ENCODE results near the gene ABCG8.

Gene ABCG8

GRCh38 chr2:43838560-43839267 lies at the start of gene ABCG8, which contains the start of gene ABCG5:
Gene ABCG8 (plus strand): TSS chr2:43838971. CDS start chr2:43839054, 83 bp downstream.
Gene ABCG5 (minus strand): TSS chr2:43838839. CDS start chr2:43838679, 160 bp downstream.
- no peak for TF ChIP-seq MAX (IDR thresholded peaks at IDR 0.05; ENCODE audit: low read depth, low read length)
- DNase-seq (ENCODE audit: low read depth): no peak
- H3K4me3 ChIP-seq (ENCODE audit: low read depth, low read length): no peak within 1 kb of the TSS

GRCh38 chr2:43790147-43790546 lies 48.6 kb upstream of the ABCG8 start:
- no peak for DNase-seq (ENCODE audit: low read depth)
- TF ChIP-seq MYC (IDR thresholded peaks at IDR 0.05; ENCODE audit: low read depth, low read length) (no peak), CTCF (IDR thresholded peaks at IDR 0.05; ENCODE audit: low read depth, low read length) (no peak), MAX (IDR thresholded peaks at IDR 0.05; ENCODE audit: low read depth, low read length) (no peak), POLR2A (IDR thresholded peaks at IDR 0.05; ENCODE audit: extremely low read depth, insufficient read length) (no peak)
- no peak overlapping the region for H3K4me3 ChIP-seq (ENCODE audit: low read depth, low read length)

- DNase-seq (ENCODE audit: low read depth): no peak
- no peak overlapping the region for H3K4me3 ChIP-seq (ENCODE audit: low read depth, low read length)
- TF ChIP-seq MYC (IDR thresholded peaks at IDR 0.05; ENCODE audit: low read depth, low read length) (no peak), MAX (IDR thresholded peaks at IDR 0.05; ENCODE audit: low read depth, low read length) (no peak), CTCF (IDR thresholded peaks at IDR 0.05; ENCODE audit: low read depth, low read length) (no peak), POLR2A (IDR thresholded peaks at IDR 0.05; ENCODE audit: extremely low read depth, insufficient read length) (no peak)
These were observed 47.6 kb upstream of the ABCG8 start for GRCh38 chr2:43791035-43791765.

GRCh38 chr2:43792653-43793052 lies 46.1 kb upstream of the ABCG8 start:
- H3K4me3 ChIP-seq (ENCODE audit: low read depth, low read length): no peak overlapping the region
- DNase-seq (ENCODE audit: low read depth): no peak
- TF ChIP-seq MYC (IDR thresholded peaks at IDR 0.05; ENCODE audit: low read depth, low read length): no peak
- no peak for TF ChIP-seq MAX (IDR thresholded peaks at IDR 0.05; ENCODE audit: low read depth, low read length)
- TF ChIP-seq CTCF (IDR thresholded peaks at IDR 0.05; ENCODE audit: low read depth, low read length): no peak
- no peak for TF ChIP-seq POLR2A (IDR thresholded peaks at IDR 0.05; ENCODE audit: extremely low read depth, insufficient read length)

GRCh38 chr2:43794956-43795355 lies 43.8 kb upstream of the ABCG8 start:
- H3K4me3 ChIP-seq (ENCODE audit: low read depth, low read length): no peak overlapping the region
- no peak for DNase-seq (ENCODE audit: low read depth)
- TF ChIP-seq MYC (IDR thresholded peaks at IDR 0.05; ENCODE audit: low read depth, low read length): no peak

GRCh38 chr2:43796206-43796605 lies 42.6 kb upstream of the ABCG8 start:
- TF ChIP-seq MAX (IDR thresholded peaks at IDR 0.05; ENCODE audit: low read depth, low read length) (no peak), CTCF (IDR thresholded peaks at IDR 0.05; ENCODE audit: low read depth, low read length) (no peak), POLR2A (IDR thresholded peaks at IDR 0.05; ENCODE audit: extremely low read depth, insufficient read length) (no peak), MYC (IDR thresholded peaks at IDR 0.05; ENCODE audit: low read depth, low read length) (no peak)
- no peak for DNase-seq (ENCODE audit: low read depth)
- no peak overlapping the region for H3K4me3 ChIP-seq (ENCODE audit: low read depth, low read length)

All from NB4 (cell line).